Liver (tissue), 9 donors: ENCODE data around the gene AP1S3. TPM values are rescaled to one million over a fixed set of nuclear protein-coding genes. Genes with fewer than 3 reads are reported as not detected.

ENCODE experiments used
- DNase-seq: peaks from one replicate; pipeline ENCODE4 v3.0.0-alpha.2; 2017; ENCODE audit warnings: low spot score
- H3K27ac ChIP-seq, 2 donors: one replicate each; pipeline ENCODE4 v1.7.0; 2013; ENCODE audit warnings: inconsistent platforms in 2 of 2, low read length in 2 of 2, control low read depth in 1 of 2, low read depth in 1 of 2, mild to moderate bottlenecking in 1 of 2
- H3K27me3 ChIP-seq, 4 donors: one replicate each; pipeline versions ENCODE4 v1.6.1 to v1.7.0; 2013; ENCODE audit warnings: low read length in 3 of 4, inconsistent platforms in 1 of 4, mild to moderate bottlenecking in 1 of 4, moderate library complexity in 1 of 4; ENCODE audit not compliant: control insufficient read depth in 4 of 4, insufficient read depth in 4 of 4
- H3K36me3 ChIP-seq, 4 donors: one replicate each; pipeline versions ENCODE4 v1.6.1 to v1.7.0; 2013; ENCODE audit warnings: low read length in 3 of 4, mild to moderate bottlenecking in 3 of 4, low read depth in 1 of 4, moderate library complexity in 1 of 4; ENCODE audit not compliant: control insufficient read depth in 4 of 4, insufficient read depth in 3 of 4
- H3K4me1 ChIP-seq, 4 donors: one replicate each; pipeline versions ENCODE4 v1.6.1 to v1.7.0; 2013; ENCODE audit warnings: low read length in 3 of 4, mild to moderate bottlenecking in 3 of 4, moderate library complexity in 1 of 4; ENCODE audit not compliant: control insufficient read depth in 4 of 4, insufficient read depth in 4 of 4
- H3K4me3 ChIP-seq, 3 donors: one replicate each; pipeline versions ENCODE4 v1.6.1 to v1.7.0; 2013; ENCODE audit warnings: low read length in 3 of 3, control low read depth in 1 of 3, low read depth in 1 of 3, mild to moderate bottlenecking in 1 of 3
- H3K9ac ChIP-seq, 2 donors: one replicate each; pipeline ENCODE4 v1.7.0; 2013; ENCODE audit warnings: low read length in 2 of 2, mild to moderate bottlenecking in 2 of 2, moderate library complexity in 2 of 2, control low read depth in 1 of 2, low read depth in 1 of 2
- H3K9me3 ChIP-seq, 4 donors: one replicate each; pipeline versions ENCODE4 v1.6.1 to v1.7.0; 2013; ENCODE audit warnings: low read length in 3 of 4; ENCODE audit not compliant: control insufficient read depth in 4 of 4
- FOXA1 ChIP-seq: IDR thresholded peaks from 2 replicates; pipeline ENCODE4 v1.6.1; 2016; ENCODE audit warnings: antibody characterized with exemption
- FOXA2 ChIP-seq: IDR thresholded peaks from 2 replicates; pipeline ENCODE4 v1.6.1; 2016; ENCODE audit warnings: antibody characterized with exemption
- GABPA ChIP-seq, 2 donors: IDR thresholded peaks in 1 of 2; conservative IDR thresholded peaks in 1 of 2; 2 replicates each; pipeline ENCODE4 v1.6.1; 2016; ENCODE audit warnings: antibody characterized with exemption in 2 of 2, mild to moderate bottlenecking in 1 of 2, moderate library complexity in 1 of 2
- HNF4A ChIP-seq, 2 donors: conservative IDR thresholded peaks; 2 replicates each; pipeline ENCODE4 v1.6.1; 2016; ENCODE audit warnings: antibody characterized with exemption in 2 of 2, mild to moderate bottlenecking in 2 of 2
- HNF4G ChIP-seq: IDR thresholded peaks from 2 replicates; pipeline ENCODE4 v1.6.1; 2016; ENCODE audit warnings: antibody characterized with exemption
- JUND ChIP-seq, 2 donors: IDR thresholded peaks; 2 replicates each; pipeline ENCODE4 v1.6.1; 2016; ENCODE audit warnings: antibody characterized with exemption in 2 of 2
- NR2F2 ChIP-seq: IDR thresholded peaks from 2 replicates; pipeline ENCODE4 v1.6.1; 2016; ENCODE audit warnings: antibody characterized with exemption
- RXRA ChIP-seq, 2 donors: IDR thresholded peaks; 2 replicates each; pipeline ENCODE4 v1.6.1; 2017 to 2018; ENCODE audit warnings: antibody characterized with exemption in 2 of 2, mild to moderate bottlenecking in 1 of 2
- SP1 ChIP-seq: IDR thresholded peaks from 2 replicates; pipeline ENCODE4 v1.6.1; 2018; ENCODE audit warnings: antibody characterized with exemption, mild to moderate bottlenecking
- TAF1 ChIP-seq: conservative IDR thresholded peaks from 2 replicates; pipeline ENCODE4 v1.6.1; 2016; ENCODE audit warnings: antibody characterized with exemption, mild to moderate bottlenecking
- YY1 ChIP-seq: IDR thresholded peaks from 2 replicates; pipeline ENCODE4 v1.6.1; 2016; ENCODE audit warnings: antibody characterized with exemption, mild to moderate bottlenecking
- WGBS: extraction: QIAGEN DNeasy Blood & Tissue Kit; methylation state at CpG from one replicate; pipeline ENCODE4 v1.1.7; 2013; 5-methylcytosine and 5-hydroxymethylcytosine counted together
- polyA plus RNA-seq, 2 donors: library from polyadenylated mRNA; stranded (reverse) in 1 of 2; unstranded in 1 of 2; fragments of 200-250 nt in 1 of 2; fragments of >200 nt in 1 of 2; fragmentation: Nextera tagmentation in 1 of 2; extraction: Ambion mirVana in 1 of 2; gene quantifications; one replicate each; pipeline versions ENCODE4 v1.2.1 to v1.2.3, GENCODE V29; 2013 to 2015
- total RNA-seq, 2 donors: library from RNA; depleted of rRNA; stranded (reverse); fragments of >200 nt; gene quantifications; one replicate each; pipeline ENCODE4 v1.2.3, GENCODE V29; 2014
- TF ChIP-seq, protein P1 (sequence below): fragments of 150-350 bp; IDR thresholded peaks from 2 replicates; pipeline ENCODE4 v1.5.1; 2017; ENCODE audit warnings: improper control_type of control experiment, low read depth, low read length; ENCODE audit not compliant: missing input control
- TF ChIP-seq, protein P2 (sequence below): IDR thresholded peaks from 2 replicates; pipeline ENCODE4 v1.6.1; 2016; ENCODE audit warnings: antibody characterized with exemption
- TF ChIP-seq, protein P3 (sequence below): IDR thresholded peaks from 2 replicates; pipeline ENCODE4 v1.6.1; 2016; ENCODE audit warnings: antibody characterized with exemption
- TF ChIP-seq, protein P4 (sequence below): IDR thresholded peaks from 2 replicates; pipeline ENCODE4 v1.6.1; 2016; ENCODE audit warnings: antibody characterized with exemption
- TF ChIP-seq, protein P5 (sequence below): IDR thresholded peaks from 2 replicates; pipeline ENCODE4 v1.6.1; 2016; ENCODE audit warnings: antibody characterized with exemption, mild to moderate bottlenecking
- donor health status: healthy.
- donor health status: healthy.
- donor health status: healthy.
- donor health status: healthy.
- donor health status: healthy.

AP1S3 gene
- total and polyA plus RNA-seq, 4 donors = 1.1 to 3.8 (median 2.4) TPM

DNA sequence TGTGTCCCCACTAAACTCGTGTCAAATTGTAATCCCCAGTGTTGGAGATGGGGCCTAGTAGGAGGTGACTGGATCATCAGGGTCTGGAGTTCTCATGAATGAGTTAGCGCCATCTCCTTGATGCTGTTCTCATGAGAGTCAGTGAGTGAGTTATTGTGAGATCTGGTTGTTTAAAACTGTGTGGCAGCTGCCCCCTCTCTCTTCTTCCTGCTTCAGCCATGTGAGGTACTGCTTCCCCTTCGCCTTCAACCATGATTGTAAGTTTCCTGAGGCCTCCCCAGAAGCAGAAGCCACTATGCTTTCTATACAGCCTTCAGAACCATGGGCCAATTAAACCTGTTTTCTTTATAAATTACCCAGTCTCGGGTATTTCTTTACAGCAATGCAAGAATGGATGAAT, 50.4 kb downstream of the AP1S3 start (continued):
- no peak for TF ChIP-seq FOXA2
- TF ChIP-seq, protein P1, sequence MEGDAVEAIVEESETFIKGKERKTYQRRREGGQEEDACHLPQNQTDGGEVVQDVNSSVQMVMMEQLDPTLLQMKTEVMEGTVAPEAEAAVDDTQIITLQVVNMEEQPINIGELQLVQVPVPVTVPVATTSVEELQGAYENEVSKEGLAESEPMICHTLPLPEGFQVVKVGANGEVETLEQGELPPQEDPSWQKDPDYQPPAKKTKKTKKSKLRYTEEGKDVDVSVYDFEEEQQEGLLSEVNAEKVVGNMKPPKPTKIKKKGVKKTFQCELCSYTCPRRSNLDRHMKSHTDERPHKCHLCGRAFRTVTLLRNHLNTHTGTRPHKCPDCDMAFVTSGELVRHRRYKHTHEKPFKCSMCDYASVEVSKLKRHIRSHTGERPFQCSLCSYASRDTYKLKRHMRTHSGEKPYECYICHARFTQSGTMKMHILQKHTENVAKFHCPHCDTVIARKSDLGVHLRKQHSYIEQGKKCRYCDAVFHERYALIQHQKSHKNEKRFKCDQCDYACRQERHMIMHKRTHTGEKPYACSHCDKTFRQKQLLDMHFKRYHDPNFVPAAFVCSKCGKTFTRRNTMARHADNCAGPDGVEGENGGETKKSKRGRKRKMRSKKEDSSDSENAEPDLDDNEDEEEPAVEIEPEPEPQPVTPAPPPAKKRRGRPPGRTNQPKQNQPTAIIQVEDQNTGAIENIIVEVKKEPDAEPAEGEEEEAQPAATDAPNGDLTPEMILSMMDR = no peak
- TF ChIP-seq GABPA (IDR thresholded peaks at IDR 0.05 in 1 of 2, conservative IDR thresholded peaks at IDR 0.05 in 1 of 2) = no peak
- TF ChIP-seq SP1 = no peak
- TF ChIP-seq, protein P2, sequence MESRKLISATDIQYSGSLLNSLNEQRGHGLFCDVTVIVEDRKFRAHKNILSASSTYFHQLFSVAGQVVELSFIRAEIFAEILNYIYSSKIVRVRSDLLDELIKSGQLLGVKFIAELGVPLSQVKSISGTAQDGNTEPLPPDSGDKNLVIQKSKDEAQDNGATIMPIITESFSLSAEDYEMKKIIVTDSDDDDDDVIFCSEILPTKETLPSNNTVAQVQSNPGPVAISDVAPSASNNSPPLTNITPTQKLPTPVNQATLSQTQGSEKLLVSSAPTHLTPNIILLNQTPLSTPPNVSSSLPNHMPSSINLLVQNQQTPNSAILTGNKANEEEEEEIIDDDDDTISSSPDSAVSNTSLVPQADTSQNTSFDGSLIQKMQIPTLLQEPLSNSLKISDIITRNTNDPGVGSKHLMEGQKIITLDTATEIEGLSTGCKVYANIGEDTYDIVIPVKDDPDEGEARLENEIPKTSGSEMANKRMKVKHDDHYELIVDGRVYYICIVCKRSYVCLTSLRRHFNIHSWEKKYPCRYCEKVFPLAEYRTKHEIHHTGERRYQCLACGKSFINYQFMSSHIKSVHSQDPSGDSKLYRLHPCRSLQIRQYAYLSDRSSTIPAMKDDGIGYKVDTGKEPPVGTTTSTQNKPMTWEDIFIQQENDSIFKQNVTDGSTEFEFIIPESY = no peak

DNA sequence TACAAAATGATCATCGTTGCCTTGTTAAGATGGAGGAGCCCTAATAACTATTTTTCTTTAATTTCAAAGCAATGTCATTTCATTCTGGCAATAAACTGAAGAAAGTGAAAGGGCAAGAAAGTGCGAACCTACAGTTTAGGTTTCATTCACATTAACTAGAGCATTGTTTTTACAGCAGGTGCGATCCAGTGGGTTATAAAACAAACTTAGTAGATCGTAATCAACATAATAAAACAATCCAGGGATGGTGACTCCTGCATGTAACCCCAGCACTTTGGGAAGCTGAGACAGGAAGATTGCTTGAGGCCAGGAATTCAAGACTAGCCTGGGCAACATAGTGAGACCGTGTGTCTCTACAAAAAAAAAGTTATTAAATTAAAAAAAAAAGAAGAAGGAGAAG, 51.1 kb downstream of the AP1S3 start:
- no peaks in the 10 kb centered on the region for H3K36me3 ChIP-seq
- H3K27me3 ChIP-seq = no peaks in the 10 kb centered on the region
- H3K9ac ChIP-seq = no peak overlapping the region
- DNase-seq = no peak
- 86% methylated on average over 5 of the region's 5 CpGs for WGBS
- no peak overlapping the region for H3K27ac ChIP-seq
- no peaks in the 10 kb centered on the region for H3K4me1 ChIP-seq
- no peaks in the 10 kb centered on the region for H3K9me3 ChIP-seq
- H3K4me3 ChIP-seq = no peak overlapping the region
- TF ChIP-seq, protein P2 = no peak
- TF ChIP-seq YY1 (no peak), NR2F2 (no peak), HNF4G (no peak)
- TF ChIP-seq, protein P1 = no peak
- TF ChIP-seq, protein P3, sequence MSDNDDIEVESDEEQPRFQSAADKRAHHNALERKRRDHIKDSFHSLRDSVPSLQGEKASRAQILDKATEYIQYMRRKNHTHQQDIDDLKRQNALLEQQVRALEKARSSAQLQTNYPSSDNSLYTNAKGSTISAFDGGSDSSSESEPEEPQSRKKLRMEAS = no peak
- TF ChIP-seq, protein P4, sequence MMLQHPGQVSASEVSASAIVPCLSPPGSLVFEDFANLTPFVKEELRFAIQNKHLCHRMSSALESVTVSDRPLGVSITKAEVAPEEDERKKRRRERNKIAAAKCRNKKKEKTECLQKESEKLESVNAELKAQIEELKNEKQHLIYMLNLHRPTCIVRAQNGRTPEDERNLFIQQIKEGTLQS = no peak

DNA sequence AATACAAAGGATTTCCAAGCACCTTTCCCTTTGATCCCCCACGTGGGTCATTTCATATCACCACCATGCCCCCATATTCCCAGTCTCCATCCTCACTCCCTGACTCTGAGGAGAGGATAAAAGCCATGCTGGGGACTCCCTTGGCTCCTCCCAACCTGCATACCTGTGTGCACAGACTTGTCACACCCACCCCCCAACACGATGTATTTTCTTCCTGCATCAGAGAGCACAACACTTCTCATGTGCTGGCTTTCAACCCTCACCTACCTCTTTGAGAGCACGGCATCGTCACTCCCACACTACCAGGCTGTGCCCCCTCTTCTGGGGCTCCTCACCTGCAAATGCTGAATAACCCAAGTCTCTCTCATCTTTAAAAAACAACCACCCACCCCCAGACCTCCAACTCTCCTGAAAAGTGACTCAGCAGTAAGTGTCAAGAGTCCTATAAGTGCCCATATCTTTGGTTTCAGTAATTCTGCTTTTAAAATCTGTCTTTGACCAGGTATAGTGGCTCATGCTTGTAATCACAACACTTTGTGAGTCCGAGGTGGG, 53.1 kb downstream of the AP1S3 start:
- H3K9ac ChIP-seq = no peak overlapping the region
- no peaks in the 10 kb centered on the region for H3K27me3 ChIP-seq
- no peaks in the 10 kb centered on the region for H3K9me3 ChIP-seq
- DNase-seq = no peak
- 87% methylated on average over 5 of the region's 5 CpGs for WGBS
- H3K4me3 ChIP-seq = no peak overlapping the region
- no peaks in the 10 kb centered on the region for H3K36me3 ChIP-seq
- H3K4me1 ChIP-seq = no peaks in the 10 kb centered on the region
- no peak overlapping the region for H3K27ac ChIP-seq
- no peak for TF ChIP-seq TAF1
- TF ChIP-seq, protein P5, sequence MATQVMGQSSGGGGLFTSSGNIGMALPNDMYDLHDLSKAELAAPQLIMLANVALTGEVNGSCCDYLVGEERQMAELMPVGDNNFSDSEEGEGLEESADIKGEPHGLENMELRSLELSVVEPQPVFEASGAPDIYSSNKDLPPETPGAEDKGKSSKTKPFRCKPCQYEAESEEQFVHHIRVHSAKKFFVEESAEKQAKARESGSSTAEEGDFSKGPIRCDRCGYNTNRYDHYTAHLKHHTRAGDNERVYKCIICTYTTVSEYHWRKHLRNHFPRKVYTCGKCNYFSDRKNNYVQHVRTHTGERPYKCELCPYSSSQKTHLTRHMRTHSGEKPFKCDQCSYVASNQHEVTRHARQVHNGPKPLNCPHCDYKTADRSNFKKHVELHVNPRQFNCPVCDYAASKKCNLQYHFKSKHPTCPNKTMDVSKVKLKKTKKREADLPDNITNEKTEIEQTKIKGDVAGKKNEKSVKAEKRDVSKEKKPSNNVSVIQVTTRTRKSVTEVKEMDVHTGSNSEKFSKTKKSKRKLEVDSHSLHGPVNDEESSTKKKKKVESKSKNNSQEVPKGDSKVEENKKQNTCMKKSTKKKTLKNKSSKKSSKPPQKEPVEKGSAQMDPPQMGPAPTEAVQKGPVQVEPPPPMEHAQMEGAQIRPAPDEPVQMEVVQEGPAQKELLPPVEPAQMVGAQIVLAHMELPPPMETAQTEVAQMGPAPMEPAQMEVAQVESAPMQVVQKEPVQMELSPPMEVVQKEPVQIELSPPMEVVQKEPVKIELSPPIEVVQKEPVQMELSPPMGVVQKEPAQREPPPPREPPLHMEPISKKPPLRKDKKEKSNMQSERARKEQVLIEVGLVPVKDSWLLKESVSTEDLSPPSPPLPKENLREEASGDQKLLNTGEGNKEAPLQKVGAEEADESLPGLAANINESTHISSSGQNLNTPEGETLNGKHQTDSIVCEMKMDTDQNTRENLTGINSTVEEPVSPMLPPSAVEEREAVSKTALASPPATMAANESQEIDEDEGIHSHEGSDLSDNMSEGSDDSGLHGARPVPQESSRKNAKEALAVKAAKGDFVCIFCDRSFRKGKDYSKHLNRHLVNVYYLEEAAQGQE = no peak
- TF ChIP-seq RXRA (IDR thresholded peaks at IDR 0.05) = no peak
- no peak for TF ChIP-seq JUND (IDR thresholded peaks at IDR 0.05)
- no peak for TF ChIP-seq FOXA2
- no peak for TF ChIP-seq HNF4A (conservative IDR thresholded peaks at IDR 0.05)
- TF ChIP-seq, protein P2 = no peak
- TF ChIP-seq FOXA1 = no peak
